Progenitor cell of endocrine pancreas (in vitro differentiated cells): ENCODE data around the gene KCTD11. TPM values are rescaled to one million over a fixed set of nuclear protein-coding genes. Genes with fewer than 3 reads are reported as not detected.

ENCODE experiments used
- DNase-seq: peaks from one replicate; pipeline ENCODE4 v3.0.0; 2021; ENCODE audit warnings: low spot score; ENCODE audit not compliant: unreplicated experiment
- H3K27ac Mint-ChIP-seq: 2 replicates; pipeline ENCODE4 v1.8.0; 2021; ENCODE audit warnings: mild to moderate bottlenecking, moderate library complexity, mixed read lengths
- H3K27me3 Mint-ChIP-seq: 2 replicates; pipeline ENCODE4 v1.8.0; 2021; ENCODE audit warnings: mixed read lengths
- H3K36me3 Mint-ChIP-seq: 2 replicates; pipeline ENCODE4 v1.8.0; 2022; ENCODE audit warnings: mixed read lengths; ENCODE audit not compliant: insufficient read depth
- H3K4me1 Mint-ChIP-seq: 2 replicates; pipeline ENCODE4 v1.8.0; 2021; ENCODE audit warnings: low read depth, mixed read lengths
- H3K4me3 Mint-ChIP-seq: 2 replicates; pipeline ENCODE4 v1.8.0; 2021; ENCODE audit warnings: low read depth, mild to moderate bottlenecking, moderate library complexity, mixed read lengths
- H3K9me3 Mint-ChIP-seq: 2 replicates; pipeline ENCODE4 v1.8.0; 2021; ENCODE audit warnings: low read depth, mixed read lengths
- total RNA-seq: library from RNA; stranded (reverse); gene quantifications from 2 replicates; pipeline ENCODE4 v1.2.1, GENCODE V29; 2021
- TF ChIP-seq, protein P1 (sequence below): fragments of 200-600 bp; sonication (generic); IDR thresholded peaks from one replicate; pipeline ENCODE4 v1.5.0; 2021; ENCODE audit warnings: antibody characterized with exemption, mild to moderate bottlenecking; ENCODE audit not compliant: unreplicated experiment

Gene KCTD11
- total RNA-seq, 1 donor from 2014 or later, result 12.4 TPM

DNA sequence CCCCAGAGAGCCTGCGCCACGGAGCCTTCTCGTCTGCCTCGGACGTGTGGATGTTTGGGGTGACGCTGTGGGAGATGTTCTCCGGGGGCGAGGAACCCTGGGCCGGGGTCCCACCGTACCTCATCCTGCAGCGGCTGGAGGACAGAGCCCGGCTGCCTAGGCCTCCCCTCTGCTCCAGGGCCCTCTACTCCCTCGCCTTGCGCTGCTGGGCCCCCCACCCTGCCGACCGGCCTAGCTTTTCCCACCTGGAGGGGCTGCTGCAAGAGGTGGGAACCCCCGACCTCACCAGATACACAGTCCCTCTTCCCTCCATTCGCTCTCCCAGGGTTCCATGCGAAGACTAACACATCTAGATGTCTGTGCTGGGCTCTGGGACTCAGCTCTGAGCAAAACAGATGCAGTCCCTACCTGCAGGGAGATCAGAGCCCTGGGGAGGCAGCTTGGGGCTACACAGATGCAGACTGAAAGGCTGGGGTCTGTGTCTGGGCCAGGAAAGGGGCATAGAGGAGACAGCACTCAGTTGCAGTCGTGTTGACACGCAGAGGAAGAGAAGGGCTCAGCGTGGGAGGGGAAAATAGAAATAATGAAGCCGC, 32.6 kb downstream of the KCTD11 start:
- TF ChIP-seq, protein P1, sequence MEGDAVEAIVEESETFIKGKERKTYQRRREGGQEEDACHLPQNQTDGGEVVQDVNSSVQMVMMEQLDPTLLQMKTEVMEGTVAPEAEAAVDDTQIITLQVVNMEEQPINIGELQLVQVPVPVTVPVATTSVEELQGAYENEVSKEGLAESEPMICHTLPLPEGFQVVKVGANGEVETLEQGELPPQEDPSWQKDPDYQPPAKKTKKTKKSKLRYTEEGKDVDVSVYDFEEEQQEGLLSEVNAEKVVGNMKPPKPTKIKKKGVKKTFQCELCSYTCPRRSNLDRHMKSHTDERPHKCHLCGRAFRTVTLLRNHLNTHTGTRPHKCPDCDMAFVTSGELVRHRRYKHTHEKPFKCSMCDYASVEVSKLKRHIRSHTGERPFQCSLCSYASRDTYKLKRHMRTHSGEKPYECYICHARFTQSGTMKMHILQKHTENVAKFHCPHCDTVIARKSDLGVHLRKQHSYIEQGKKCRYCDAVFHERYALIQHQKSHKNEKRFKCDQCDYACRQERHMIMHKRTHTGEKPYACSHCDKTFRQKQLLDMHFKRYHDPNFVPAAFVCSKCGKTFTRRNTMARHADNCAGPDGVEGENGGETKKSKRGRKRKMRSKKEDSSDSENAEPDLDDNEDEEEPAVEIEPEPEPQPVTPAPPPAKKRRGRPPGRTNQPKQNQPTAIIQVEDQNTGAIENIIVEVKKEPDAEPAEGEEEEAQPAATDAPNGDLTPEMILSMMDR, result no peak
- DNase-seq, result no peak
- peak overlapping the region; percentile 51 for H3K4me3 Mint-ChIP-seq
- peaks cover 31% of the 10 kb centered on the region for H3K27me3 Mint-ChIP-seq
- no peak overlapping the region for H3K27ac Mint-ChIP-seq
- peaks cover 5% of the 10 kb centered on the region for H3K36me3 Mint-ChIP-seq
- peaks cover 9% of the 10 kb centered on the region for H3K4me1 Mint-ChIP-seq
- H3K9me3 Mint-ChIP-seq, result no peaks in the 10 kb centered on the region

DNA sequence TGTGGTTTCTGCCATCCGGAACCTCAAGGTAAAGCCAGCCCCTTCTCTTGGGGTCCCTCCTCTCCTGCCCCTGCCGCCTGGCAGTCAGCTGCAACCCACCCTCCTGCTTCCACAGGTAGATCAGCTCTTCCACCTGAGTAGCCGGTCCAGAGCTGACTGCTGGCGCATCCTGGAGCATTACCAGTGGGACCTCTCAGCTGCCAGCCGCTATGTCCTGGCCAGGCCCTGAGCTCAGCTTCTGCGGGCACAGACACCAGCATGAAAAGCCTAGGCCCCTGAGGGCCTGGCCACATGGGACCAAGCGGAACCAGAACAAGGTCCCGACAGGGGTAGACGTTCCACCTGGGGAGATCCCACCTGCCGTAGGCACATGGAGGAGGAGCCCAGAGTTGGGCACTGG, 36.9 kb downstream of the KCTD11 start:
- TF ChIP-seq, protein P1, result no peak
- H3K4me3 Mint-ChIP-seq, result no peak overlapping the region
- no peaks in the 10 kb centered on the region for H3K9me3 Mint-ChIP-seq
- no peak for DNase-seq
- H3K27me3 Mint-ChIP-seq, result peaks cover 3% of the 10 kb centered on the region
- no peak overlapping the region for H3K27ac Mint-ChIP-seq
- H3K36me3 Mint-ChIP-seq, result peaks cover 5% of the 10 kb centered on the region
- H3K4me1 Mint-ChIP-seq, result peaks cover 4% of the 10 kb centered on the region

DNA sequence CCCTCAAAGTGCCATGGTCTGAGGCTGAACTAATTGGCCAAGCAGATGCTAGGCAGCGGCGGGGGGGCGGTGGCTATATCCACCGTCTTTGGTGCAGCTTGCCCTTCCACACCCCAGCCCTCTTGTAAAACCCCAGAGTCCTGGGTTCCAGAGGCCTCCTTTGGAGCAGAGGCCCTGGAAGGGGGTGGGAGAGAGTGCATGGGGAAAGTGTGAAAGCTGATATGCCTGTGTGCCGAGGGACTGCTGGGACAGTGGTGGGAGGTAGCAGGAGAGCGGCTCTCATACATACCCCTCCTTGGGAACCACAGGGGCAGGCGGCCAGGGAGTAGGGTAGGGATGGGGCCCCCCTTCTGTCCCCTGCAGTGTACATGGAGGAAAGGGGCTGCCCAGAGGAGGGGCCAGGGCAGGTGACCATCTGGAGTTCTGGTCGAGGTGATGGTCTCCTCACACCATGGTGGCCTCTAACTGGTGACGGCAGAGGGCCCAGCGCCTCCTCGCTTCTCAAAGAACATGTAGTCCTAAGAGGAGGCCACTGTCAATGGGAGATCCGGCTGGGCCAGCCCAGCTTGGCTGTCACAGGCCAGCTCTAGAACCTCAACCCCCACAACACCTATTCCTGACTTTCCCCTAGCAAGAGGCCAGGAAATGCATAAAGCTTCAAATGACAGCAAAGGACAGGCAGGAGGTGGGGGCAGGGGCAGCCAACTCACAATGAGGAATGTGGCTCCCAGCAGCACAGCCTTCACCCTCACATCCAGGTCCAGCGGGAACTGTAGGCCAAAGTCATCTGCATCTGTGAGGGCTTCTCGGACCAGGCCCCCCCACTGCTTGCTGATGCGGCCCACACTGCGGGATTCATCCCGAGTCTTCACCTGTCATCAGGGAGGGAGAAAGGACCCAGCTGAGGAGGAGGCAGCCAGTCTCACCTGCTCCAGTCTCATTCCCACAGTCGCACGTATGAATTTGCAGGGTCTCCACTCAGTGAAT, 38.3 kb downstream of the KCTD11 start:
- TF ChIP-seq, protein P1, result no peak
- H3K27ac Mint-ChIP-seq, result no peak overlapping the region
- peaks cover 5% of the 10 kb centered on the region for H3K4me1 Mint-ChIP-seq
- H3K36me3 Mint-ChIP-seq, result peaks cover 5% of the 10 kb centered on the region
- no peaks in the 10 kb centered on the region for H3K9me3 Mint-ChIP-seq
- H3K27me3 Mint-ChIP-seq, result no peaks in the 10 kb centered on the region
- H3K4me3 Mint-ChIP-seq, result no peak overlapping the region
- no peak for DNase-seq

DNA sequence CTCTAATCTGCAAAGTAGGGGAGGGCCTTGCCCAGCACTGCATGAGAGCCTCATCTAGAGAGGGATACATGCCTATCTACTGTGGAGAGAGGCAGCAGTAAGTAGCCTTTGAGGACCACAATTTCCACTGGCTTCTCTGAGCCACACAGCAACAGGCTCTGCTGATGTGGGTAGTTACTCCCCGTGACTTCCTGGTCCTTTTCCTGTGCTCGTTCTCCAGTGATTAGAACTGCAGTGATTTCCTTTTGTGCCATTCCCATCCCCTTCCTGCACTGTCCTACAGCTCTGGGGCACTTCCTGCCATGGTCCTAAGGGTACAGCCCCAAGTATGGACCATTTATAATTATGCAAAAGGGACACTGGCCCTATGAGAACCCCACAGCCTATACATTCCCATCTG, 39.3 kb downstream of the KCTD11 start:
- H3K4me3 Mint-ChIP-seq, result no peak overlapping the region
- no peaks in the 10 kb centered on the region for H3K9me3 Mint-ChIP-seq
- no peak overlapping the region for H3K27ac Mint-ChIP-seq
- H3K36me3 Mint-ChIP-seq, result peaks cover 5% of the 10 kb centered on the region
- H3K4me1 Mint-ChIP-seq, result peaks cover 5% of the 10 kb centered on the region
- no peaks in the 10 kb centered on the region for H3K27me3 Mint-ChIP-seq
- no peak for DNase-seq
- TF ChIP-seq, protein P1, result no peak

DNA sequence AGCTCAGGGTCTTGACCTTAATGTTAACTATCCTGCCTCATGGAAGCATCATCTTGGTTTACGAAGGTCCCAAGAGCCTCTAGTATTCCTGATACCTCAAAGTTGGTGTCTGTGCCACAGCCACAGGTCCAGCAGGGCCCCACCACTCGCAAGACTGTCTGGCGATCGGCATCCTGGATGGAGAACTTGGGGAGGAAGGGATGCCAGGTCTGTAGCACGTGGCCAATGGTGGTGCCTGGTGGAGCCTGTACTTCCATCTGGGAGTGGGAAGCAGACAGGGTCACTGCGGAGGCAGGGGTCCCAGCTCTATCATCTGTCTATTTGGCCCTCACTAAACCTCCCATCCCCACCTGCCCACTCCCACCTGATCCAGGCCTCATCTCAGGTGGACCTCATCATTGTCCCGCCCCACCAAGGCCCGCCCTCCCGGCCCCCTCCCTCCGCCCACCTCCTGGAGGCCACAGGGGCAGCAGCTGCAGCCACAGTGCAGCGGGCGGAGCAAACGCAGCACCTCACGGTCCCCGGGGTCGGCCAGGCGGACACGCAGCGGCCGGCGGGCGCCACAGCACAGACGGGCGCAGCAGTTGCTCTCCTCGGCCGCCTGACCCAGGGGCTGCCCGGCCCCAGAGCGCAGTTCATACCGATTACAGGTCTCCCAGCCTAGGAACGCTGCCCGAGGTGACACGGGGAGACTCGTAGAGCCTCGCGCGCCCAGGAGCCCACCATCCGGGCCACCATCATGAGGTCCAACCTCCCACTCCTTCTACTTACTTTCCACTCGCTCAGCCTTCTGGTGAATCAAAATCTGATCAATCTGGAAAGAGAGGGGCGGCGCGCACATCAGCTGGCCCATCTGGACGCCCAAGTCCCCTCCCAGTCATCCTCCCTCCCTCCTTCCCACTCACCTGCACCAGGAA, 41.0 kb downstream of the KCTD11 start:
- H3K27ac Mint-ChIP-seq, result no peak overlapping the region
- peak overlapping the region; percentile 87 for H3K4me3 Mint-ChIP-seq
- DNase-seq, result no peak
- peaks cover 5% of the 10 kb centered on the region for H3K4me1 Mint-ChIP-seq
- H3K27me3 Mint-ChIP-seq, result no peaks in the 10 kb centered on the region
- H3K9me3 Mint-ChIP-seq, result no peaks in the 10 kb centered on the region
- peaks cover 4% of the 10 kb centered on the region for H3K36me3 Mint-ChIP-seq
- TF ChIP-seq, protein P1, result no peak
